Measurements from ENCODE around the gene UCN3. TPM values are rescaled to one million over a fixed set of nuclear protein-coding genes. Genes with fewer than 3 reads are reported as not detected.

The UCN3 gene, protein sequence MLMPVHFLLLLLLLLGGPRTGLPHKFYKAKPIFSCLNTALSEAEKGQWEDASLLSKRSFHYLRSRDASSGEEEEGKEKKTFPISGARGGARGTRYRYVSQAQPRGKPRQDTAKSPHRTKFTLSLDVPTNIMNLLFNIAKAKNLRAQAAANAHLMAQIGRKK
- total RNA-seq (not detected), polyA plus RNA-seq (not detected)
- long read RNA-seq, donor 1: 0 reads
- long read RNA-seq, donor 2: 0 reads
- long read RNA-seq, donor 3: 0 reads
- long read RNA-seq, donor 4: 0 reads

DNA sequence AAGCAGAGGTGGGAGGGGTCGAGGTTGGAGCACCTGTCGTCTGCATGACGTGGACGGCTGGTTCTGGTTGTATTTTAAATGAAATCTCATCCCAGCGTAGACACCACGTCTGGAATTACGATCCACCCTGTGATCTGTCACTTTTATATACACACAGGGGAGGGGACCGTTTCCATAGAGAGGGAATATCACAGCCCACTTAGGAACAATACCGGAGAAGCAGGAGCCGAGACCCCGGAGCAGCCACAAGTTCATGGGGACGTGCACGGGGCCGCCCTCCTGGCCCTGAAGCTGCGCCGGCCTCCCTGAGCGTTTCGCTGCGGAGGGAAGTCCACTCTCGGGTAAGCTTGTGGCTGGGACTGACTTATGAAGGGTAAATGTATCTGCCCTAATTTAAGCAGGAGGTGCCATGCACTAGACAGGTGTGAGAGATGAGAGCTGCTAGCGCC lies at the start of gene UCN3:
TSS of gene UCN3 (plus strand) at position 77 of the 449 bp plus-strand sequence. CDS start 8,755 bp downstream, outside the sequence.
- intact Hi-C loops (cut with DNase I): no loop called here
- no peaks in the 10 kb centered on the region for H3K9me3 ChIP-seq (ENCODE audit: control insufficient read depth, low read length)
- H3K4me1 ChIP-seq (ENCODE audit: control insufficient read depth, insufficient read depth, low read length): no peaks in the 10 kb centered on the region
- 73% methylated on average over 21 of the region's 21 CpGs for WGBS
- H3K27ac ChIP-seq (ENCODE audit: low read length): no peak within 1 kb of the TSS
- no peak within 1 kb of the TSS for H3K4me3 ChIP-seq (ENCODE audit: low read length)
- ATAC-seq (no peak), DNase-seq (no peak)
- H3K27me3 ChIP-seq (ENCODE audit: control insufficient read depth, insufficient read depth): peaks cover 2% of the 10 kb centered on the region

DNA sequence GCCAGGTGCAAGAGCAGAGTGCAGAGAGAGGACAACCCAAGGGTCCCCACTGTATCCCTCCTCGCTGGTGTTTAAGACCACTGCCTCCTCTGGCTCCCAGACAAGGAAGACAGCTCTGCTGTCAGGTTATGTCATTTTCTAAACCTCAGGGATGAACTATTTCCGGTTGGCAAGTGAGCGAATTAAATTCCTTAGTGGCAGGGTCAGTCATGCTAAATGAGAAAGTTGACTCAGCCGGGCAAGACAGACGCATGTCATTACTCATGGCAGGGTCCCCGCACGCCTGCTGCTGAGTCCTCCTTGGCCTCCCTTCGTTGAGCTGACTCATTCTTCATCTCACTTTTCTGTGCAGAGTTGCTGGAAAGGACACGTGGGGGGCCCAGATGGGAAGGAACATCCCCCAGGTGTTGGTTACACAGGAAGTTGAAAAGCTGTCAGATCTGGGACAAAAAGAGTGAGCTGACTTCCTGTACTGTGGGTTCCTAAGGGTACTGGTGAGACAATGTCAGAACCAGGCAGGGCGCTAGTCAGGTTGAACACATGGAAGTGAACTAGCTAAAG lies 47.1 kb upstream of the UCN3 start:
- no peak for ATAC-seq
- 40% methylated on average over 10 of the region's 10 CpGs for WGBS
- H3K27ac ChIP-seq (ENCODE audit: low read length): no peak overlapping the region
- no peaks in the 10 kb centered on the region for H3K9me3 ChIP-seq (ENCODE audit: control insufficient read depth, low read length)
- H3K4me1 ChIP-seq (ENCODE audit: control insufficient read depth, insufficient read depth, low read length): no peaks in the 10 kb centered on the region
- no peak overlapping the region for H3K4me3 ChIP-seq (ENCODE audit: low read length)
- DNase-seq: no peak
- H3K27me3 ChIP-seq (ENCODE audit: control insufficient read depth, insufficient read depth): no peaks in the 10 kb centered on the region
- intact Hi-C loops (cut with DNase I): no loop called here

DNA sequence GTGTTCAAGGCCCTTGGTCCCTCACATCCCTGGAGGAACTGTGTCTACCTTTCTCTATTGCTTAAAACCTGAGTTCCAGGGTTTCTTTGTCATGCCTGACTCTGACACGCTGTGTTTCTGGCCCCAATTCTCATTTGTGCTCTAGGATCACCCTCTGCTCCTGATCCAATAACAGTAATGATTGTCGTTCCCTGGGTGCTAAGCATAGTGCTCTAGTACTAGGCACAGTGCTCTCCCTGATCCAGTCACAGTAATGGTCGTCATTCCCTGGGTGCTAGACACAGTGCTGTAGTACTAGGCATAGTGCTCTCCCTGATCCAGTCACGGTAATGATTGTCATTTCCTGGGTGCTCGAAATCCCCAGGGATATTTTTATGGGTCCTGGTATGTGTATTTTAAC lies 46.6 kb upstream of the UCN3 start:
- intact Hi-C loops (cut with DNase I): no loop called here
- no peak for ATAC-seq
- no peaks in the 10 kb centered on the region for H3K27me3 ChIP-seq (ENCODE audit: control insufficient read depth, insufficient read depth)
- 90% methylated on average over 5 of the region's 5 CpGs for WGBS
- no peaks in the 10 kb centered on the region for H3K4me1 ChIP-seq (ENCODE audit: control insufficient read depth, insufficient read depth, low read length)
- DNase-seq: no peak
- H3K4me3 ChIP-seq (ENCODE audit: low read length): no peak overlapping the region
- H3K9me3 ChIP-seq (ENCODE audit: control insufficient read depth, low read length): no peaks in the 10 kb centered on the region
- H3K27ac ChIP-seq (ENCODE audit: low read length): no peak overlapping the region

- Histone ChIP-seq H3K4me1 (ENCODE audit: control insufficient read depth, insufficient read depth, low read length) (no peaks in the 10 kb centered on the region), H3K27ac (ENCODE audit: low read length) (no peak overlapping the region), H3K27me3 (ENCODE audit: control insufficient read depth, insufficient read depth) (no peaks in the 10 kb centered on the region), H3K4me3 (ENCODE audit: low read length) (no peak overlapping the region), H3K9me3 (ENCODE audit: control insufficient read depth, low read length) (no peaks in the 10 kb centered on the region)
- intact Hi-C loops (cut with DNase I): no loop called here
- ATAC-seq: no peak
- 79% methylated on average over 4 of the region's 4 CpGs for WGBS
- DNase-seq: no peak
These were observed 44.9 kb upstream of the UCN3 start for GRCh38 chr10:5319863-5320262.

GRCh38 chr10:5321273-5321672 lies 43.5 kb upstream of the UCN3 start:
- no peaks in the 10 kb centered on the region for H3K9me3 ChIP-seq (ENCODE audit: control insufficient read depth, low read length)
- no peak overlapping the region for H3K4me3 ChIP-seq (ENCODE audit: low read length)
- H3K27ac ChIP-seq (ENCODE audit: low read length): no peak overlapping the region
- 83% methylated on average over 3 of the region's 3 CpGs for WGBS
- H3K4me1 ChIP-seq (ENCODE audit: control insufficient read depth, insufficient read depth, low read length): no peaks in the 10 kb centered on the region
- no peak for DNase-seq
- no peak for ATAC-seq
- H3K27me3 ChIP-seq (ENCODE audit: control insufficient read depth, insufficient read depth): no peaks in the 10 kb centered on the region
- intact Hi-C loops (cut with DNase I): no loop called here

GRCh38 chr10:5323446-5323845 lies 41.3 kb upstream of the UCN3 start:
- WGBS: 85% methylated on average over 4 of the region's 4 CpGs
- DNase-seq: no peak
- no peak overlapping the region for H3K27ac ChIP-seq (ENCODE audit: low read length)
- intact Hi-C loops (cut with DNase I): no loop called here
- no peak for ATAC-seq
- no peaks in the 10 kb centered on the region for H3K4me1 ChIP-seq (ENCODE audit: control insufficient read depth, insufficient read depth, low read length)
- H3K4me3 ChIP-seq (ENCODE audit: low read length): no peak overlapping the region
- no peaks in the 10 kb centered on the region for H3K9me3 ChIP-seq (ENCODE audit: control insufficient read depth, low read length)
- no peaks in the 10 kb centered on the region for H3K27me3 ChIP-seq (ENCODE audit: control insufficient read depth, insufficient read depth)

- 55% methylated on average over 6 of the region's 6 CpGs for WGBS
- no peak for ATAC-seq
- Histone ChIP-seq H3K27me3 (ENCODE audit: control insufficient read depth, insufficient read depth) (no peaks in the 10 kb centered on the region), H3K9me3 (ENCODE audit: control insufficient read depth, low read length) (no peaks in the 10 kb centered on the region), H3K27ac (ENCODE audit: low read length) (no peak overlapping the region), H3K4me3 (ENCODE audit: low read length) (no peak overlapping the region), H3K4me1 (ENCODE audit: control insufficient read depth, insufficient read depth, low read length) (no peaks in the 10 kb centered on the region)
- DNase-seq: no peak
- intact Hi-C loops (cut with DNase I): no loop called here
These were observed 39.7 kb upstream of the UCN3 start for GRCh38 chr10:5325076-5325475.

DNA sequence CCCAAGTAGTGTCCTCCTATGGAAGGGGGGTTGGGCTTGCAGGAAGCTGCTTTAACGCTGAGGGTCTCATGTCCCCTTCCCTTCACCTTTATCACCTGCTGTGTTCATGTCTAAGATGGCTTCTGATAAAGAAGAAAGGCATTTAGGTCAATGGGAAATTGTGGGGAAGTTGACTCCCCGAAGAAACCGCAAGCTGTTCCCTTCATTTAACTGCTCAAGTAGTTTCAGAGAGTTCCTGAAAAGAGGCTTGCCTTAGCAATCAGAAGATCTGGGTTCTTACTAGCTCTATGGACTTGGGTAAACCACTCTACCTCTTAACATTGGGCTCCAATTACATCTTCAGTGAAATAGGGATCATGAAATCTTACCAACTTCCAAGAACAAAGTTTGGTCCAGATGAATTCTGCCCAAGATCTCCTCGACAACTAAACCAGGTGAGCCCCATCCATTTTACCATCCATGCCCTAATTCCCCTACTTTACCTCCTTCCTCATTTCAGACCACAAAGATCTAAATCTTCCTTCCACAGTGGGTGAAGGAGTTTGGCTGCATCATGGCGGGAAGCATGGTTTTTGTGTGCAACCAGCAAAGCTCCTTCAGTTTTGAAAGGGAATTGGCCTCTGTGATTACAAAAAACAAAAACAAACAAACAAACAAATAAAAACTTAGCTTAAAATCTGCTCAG lies 30.4 kb upstream of the UCN3 start:
- no peaks in the 10 kb centered on the region for H3K4me1 ChIP-seq (ENCODE audit: control insufficient read depth, insufficient read depth, low read length)
- ATAC-seq (no peak), DNase-seq (no peak)
- H3K27me3 ChIP-seq (ENCODE audit: control insufficient read depth, insufficient read depth): no peaks in the 10 kb centered on the region
- H3K4me3 ChIP-seq (ENCODE audit: low read length): no peak overlapping the region
- intact Hi-C loops (cut with DNase I): no loop called here
- no peak overlapping the region for H3K27ac ChIP-seq (ENCODE audit: low read length)
- WGBS: 64% methylated on average over 5 of the region's 5 CpGs
- no peaks in the 10 kb centered on the region for H3K9me3 ChIP-seq (ENCODE audit: control insufficient read depth, low read length)

DNA sequence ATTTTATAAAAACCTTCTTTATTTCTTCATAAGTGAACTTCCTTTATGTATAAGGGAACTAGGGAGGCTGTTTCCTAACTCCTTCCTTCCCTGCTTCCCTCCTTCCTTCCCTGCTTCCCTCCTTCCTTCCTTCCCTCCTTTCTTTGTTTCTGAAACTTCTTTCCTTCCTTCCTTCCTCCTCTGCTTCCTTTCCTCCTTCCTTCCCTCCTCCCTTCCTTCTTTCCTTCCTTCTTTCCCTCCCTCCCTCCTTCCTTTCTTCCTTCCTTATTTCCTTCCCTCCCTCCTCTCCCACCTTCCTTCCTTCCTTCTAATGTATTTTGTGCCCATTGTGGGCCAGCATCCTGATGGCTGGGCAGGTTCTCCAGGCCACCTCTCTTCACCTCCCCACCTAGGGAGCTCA lies 26.8 kb upstream of the UCN3 start:
- intact Hi-C loops (cut with DNase I): no loop called here
- DNase-seq (no peak), ATAC-seq (no peak)
- Histone ChIP-seq H3K27me3 (ENCODE audit: control insufficient read depth, insufficient read depth) (no peaks in the 10 kb centered on the region), H3K4me3 (ENCODE audit: low read length) (no peak overlapping the region), H3K27ac (ENCODE audit: low read length) (no peak overlapping the region), H3K4me1 (ENCODE audit: control insufficient read depth, insufficient read depth, low read length) (no peaks in the 10 kb centered on the region), H3K9me3 (ENCODE audit: control insufficient read depth, low read length) (no peaks in the 10 kb centered on the region)

- H3K27ac ChIP-seq (ENCODE audit: low read length): no peak overlapping the region
- H3K9me3 ChIP-seq (ENCODE audit: control insufficient read depth, low read length): no peaks in the 10 kb centered on the region
- H3K27me3 ChIP-seq (ENCODE audit: control insufficient read depth, insufficient read depth): no peaks in the 10 kb centered on the region
- no peak for DNase-seq
- WGBS: 91% methylated on average over 3 of the region's 3 CpGs
- intact Hi-C loops (cut with DNase I): no loop called here
- no peaks in the 10 kb centered on the region for H3K4me1 ChIP-seq (ENCODE audit: control insufficient read depth, insufficient read depth, low read length)
- ATAC-seq: no peak
- no peak overlapping the region for H3K4me3 ChIP-seq (ENCODE audit: low read length)
These were observed 21.7 kb upstream of the UCN3 start for GRCh38 chr10:5343092-5343491.

DNA sequence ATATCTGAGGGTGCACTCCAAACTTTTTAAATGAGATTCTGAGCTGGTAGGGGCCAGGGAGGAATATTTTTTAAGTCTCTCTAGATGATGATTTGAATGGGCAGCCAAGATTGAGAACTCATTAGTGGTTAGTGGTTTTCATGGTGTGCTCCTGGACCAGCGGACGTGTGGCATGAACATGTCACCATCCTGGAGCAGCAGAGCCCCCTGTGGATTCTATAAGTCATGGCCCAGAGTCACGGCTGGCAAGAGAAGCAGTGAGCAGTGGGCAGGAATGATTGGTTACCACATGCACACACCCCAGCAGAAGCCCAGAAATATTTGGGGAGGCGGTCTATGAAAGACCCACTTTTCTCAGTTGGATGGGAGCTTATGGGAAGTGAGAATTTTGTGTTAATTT lies 21.2 kb upstream of the UCN3 start:
- intact Hi-C loops (cut with DNase I): no loop called here
- Histone ChIP-seq H3K27ac (ENCODE audit: low read length) (no peak overlapping the region), H3K4me3 (ENCODE audit: low read length) (no peak overlapping the region), H3K27me3 (ENCODE audit: control insufficient read depth, insufficient read depth) (no peaks in the 10 kb centered on the region), H3K9me3 (ENCODE audit: control insufficient read depth, low read length) (no peaks in the 10 kb centered on the region), H3K4me1 (ENCODE audit: control insufficient read depth, insufficient read depth, low read length) (no peaks in the 10 kb centered on the region)
- DNase-seq (no peak), ATAC-seq (no peak)
- WGBS: 58% methylated on average over 4 of the region's 4 CpGs
